WI38 (cell line): ENCODE results near the gene TMEM255B.

Experiments
- H3K4me3 ChIP-seq: 2 replicates; pipeline ENCODE4 v1.5.1; 2011; ENCODE audit warnings: low read depth, mild to moderate bottlenecking, control low read depth, low read length
- CTCF ChIP-seq: IDR thresholded peaks from 2 replicates; pipeline ENCODE4 v1.5.1; 2012; ENCODE audit warnings: low read depth, mild to moderate bottlenecking, control low read depth, low read length

TMEM255B gene

GRCh38 chr13:113783200-113783881 is 24.3 kb downstream of the TMEM255B start:
- TF ChIP-seq CTCF = no peak
- no peak overlapping the region for H3K4me3 ChIP-seq

- H3K4me3 ChIP-seq = no peak overlapping the region
- no peak for TF ChIP-seq CTCF
Observed at GRCh38 chr13:113783966-113784644, 25.1 kb downstream of the TMEM255B start.

- H3K4me3 ChIP-seq = no peak overlapping the region
- TF ChIP-seq CTCF = no peak
Observed at GRCh38 chr13:113784645-113785024, 25.6 kb downstream of the TMEM255B start.

GRCh38 chr13:113785051-113786010 is 26.3 kb downstream of the TMEM255B start:
- TF ChIP-seq CTCF = no peak
- H3K4me3 ChIP-seq = no peak overlapping the region

- H3K4me3 ChIP-seq = no peak overlapping the region
- TF ChIP-seq CTCF = no peak
Observed at GRCh38 chr13:113786262-113786841, 27.3 kb downstream of the TMEM255B start.

- no peak for TF ChIP-seq CTCF
Observed at GRCh38 chr13:113787694-113788093, 28.7 kb downstream of the TMEM255B start.

More at GRCh38 chr13:113787694-113788093, 28.7 kb downstream of the TMEM255B start:
- no peak overlapping the region for H3K4me3 ChIP-seq
